HepG2 (cell line): ENCODE measurements around the gene PITHD1. TPM values are rescaled to one million over a fixed set of nuclear protein-coding genes. Genes with fewer than 3 reads are reported as not detected.
A peak's percentile ranks its signal among the peaks of the same experiment; 100 is the strongest.

Experiments
- HIVEP1 ChIP-seq: sonication (generic); formaldehyde crosslinking; IDR thresholded peaks from 2 replicates; pipeline ENCODE4 v1.4.0; 2020; ENCODE audit warnings: mild to moderate bottlenecking, missing genetic modification reagents
- KAT7 ChIP-seq: IDR thresholded peaks from 2 replicates; pipeline ENCODE4 v1.6.1; 2018; ENCODE audit warnings: borderline replicate concordance, missing compliant biosample characterization
- PLRG1 ChIP-seq: fragments of 450-650 bp; conservative IDR thresholded peaks from 2 replicates; pipeline ENCODE4 v1.6.1; 2016
- POLR2G ChIP-seq: fragments of 200-400 bp; formaldehyde crosslinking; IDR thresholded peaks from 2 replicates; pipeline ENCODE4 v1.6.1; 2018; ENCODE audit warnings: mild to moderate bottlenecking, low read depth, low read length, moderate library complexity
- RARG ChIP-seq: sonication (generic); formaldehyde crosslinking; IDR thresholded peaks from 2 replicates; pipeline ENCODE4 v1.4.0; 2020; ENCODE audit warnings: low read depth, mild to moderate bottlenecking, missing genetic modification reagents
- SAP130 ChIP-seq: IDR thresholded peaks from 2 replicates; pipeline ENCODE4 v1.6.1; 2016; ENCODE audit warnings: low read depth
- SMAD9 ChIP-seq: sonication (generic); formaldehyde crosslinking; IDR thresholded peaks from 2 replicates; pipeline ENCODE4 v1.5.1; 2020; ENCODE audit warnings: mild to moderate bottlenecking, missing genetic modification reagents
- SNAPC2 ChIP-seq: sonication (generic); formaldehyde crosslinking; IDR thresholded peaks from 2 replicates; pipeline ENCODE4 v1.8.1; 2022; ENCODE audit warnings: mild to moderate bottlenecking, missing genetic modification reagents
- SRY ChIP-seq: sonication (generic); formaldehyde crosslinking; IDR thresholded peaks from 2 replicates; pipeline ENCODE4 v1.8.0; 2022; ENCODE audit warnings: mild to moderate bottlenecking, missing genetic modification reagents
- STAT5B ChIP-seq: sonication (generic); formaldehyde crosslinking; IDR thresholded peaks from 2 replicates; pipeline ENCODE4 v1.4.0; 2020; ENCODE audit warnings: missing genetic modification reagents
- ZNF589 ChIP-seq: sonication (generic); formaldehyde crosslinking; conservative IDR thresholded peaks from 2 replicates; pipeline ENCODE4 v1.8.0; 2022; ENCODE audit warnings: mild to moderate bottlenecking, moderate library complexity, missing genetic modification reagents
- polyA plus RNA-seq, 8 experiments: library from polyadenylated mRNA; depleted of rRNA in 3 of 8; stranded (reverse) in 7 of 8; unstranded in 1 of 8; fragments of >200 nt; fragmentation: Illumina TruSeq in 4 of 8; extraction: Trizol in 4 of 8; gene quantifications; 2 replicates each; pipeline versions ENCODE4 v1.2.1 to v1.2.3, GENCODE V29; 2011 to 2016; ENCODE audit warnings: low read depth in 4 of 8, missing spikeins in 1 of 8, mixed read lengths in 1 of 8; ENCODE audit not compliant: insufficient read depth in 1 of 8
- total RNA-seq, 5 experiments: library from RNA; depleted of rRNA; stranded (reverse); fragments of >200 nt; fragmentation: Illumina TruSeq; extraction: Trizol; gene quantifications; 2 replicates each; pipeline ENCODE4 v1.2.3, GENCODE V29; 2016; ENCODE audit warnings: low read depth in 1 of 5
- TF ChIP-seq, protein P1 (sequence below): sonication (generic); formaldehyde crosslinking; IDR thresholded peaks from 2 replicates; pipeline ENCODE4 v1.4.0; 2020; ENCODE audit warnings: mild to moderate bottlenecking, missing genetic modification reagents
- TF ChIP-seq, protein P2 (sequence below): sonication (generic); formaldehyde crosslinking; IDR thresholded peaks from 2 replicates; pipeline ENCODE4 v1.4.0; 2020; ENCODE audit warnings: mild to moderate bottlenecking, missing genetic modification reagents
- TF ChIP-seq, protein P3 (sequence below): sonication (generic); formaldehyde crosslinking; conservative IDR thresholded peaks from 2 replicates; pipeline ENCODE4 v1.8.1; 2023; ENCODE audit warnings: missing genetic modification reagents
- TF ChIP-seq, protein P4 (sequence below): sonication (generic); formaldehyde crosslinking; IDR thresholded peaks from 2 replicates; pipeline ENCODE4 v1.8.0; 2022; ENCODE audit warnings: mild to moderate bottlenecking, missing genetic modification reagents, moderate library complexity

Gene PITHD1
- total and polyA plus RNA-seq, 2 of the 13 experiments (the other 11 are each of a cell fraction or from before 2014, with no cell fraction given), result 28.0 to 37.3 TPM

DNA sequence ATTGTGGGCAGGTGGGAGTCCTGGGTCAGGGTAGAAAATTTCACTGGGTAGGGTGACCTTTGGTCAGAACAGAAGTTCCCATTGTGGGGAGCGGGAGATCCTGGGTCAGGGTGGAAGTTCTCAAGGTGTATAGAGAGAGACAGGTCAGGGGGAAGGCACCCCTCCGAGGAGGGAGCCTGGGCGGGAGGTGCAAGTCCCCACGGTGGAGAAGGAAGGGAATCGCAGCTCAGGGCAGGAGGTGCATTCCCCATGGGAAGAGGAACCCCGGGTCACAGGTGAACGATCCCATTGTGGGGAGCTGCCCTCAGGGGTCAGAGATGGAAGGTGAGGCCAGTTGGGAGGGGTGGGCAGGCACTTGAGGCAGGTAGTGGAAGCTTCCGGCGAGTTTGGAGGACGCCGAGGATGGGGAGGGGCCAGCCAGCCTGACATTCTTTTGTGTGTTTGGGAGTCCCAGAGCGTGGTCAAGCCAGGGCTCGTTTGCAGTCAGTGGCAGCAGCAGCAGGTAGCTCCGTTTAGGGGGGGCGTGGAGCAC, 13.4 kb downstream of the PITHD1 start (continued):
- TF ChIP-seq, protein P1, sequence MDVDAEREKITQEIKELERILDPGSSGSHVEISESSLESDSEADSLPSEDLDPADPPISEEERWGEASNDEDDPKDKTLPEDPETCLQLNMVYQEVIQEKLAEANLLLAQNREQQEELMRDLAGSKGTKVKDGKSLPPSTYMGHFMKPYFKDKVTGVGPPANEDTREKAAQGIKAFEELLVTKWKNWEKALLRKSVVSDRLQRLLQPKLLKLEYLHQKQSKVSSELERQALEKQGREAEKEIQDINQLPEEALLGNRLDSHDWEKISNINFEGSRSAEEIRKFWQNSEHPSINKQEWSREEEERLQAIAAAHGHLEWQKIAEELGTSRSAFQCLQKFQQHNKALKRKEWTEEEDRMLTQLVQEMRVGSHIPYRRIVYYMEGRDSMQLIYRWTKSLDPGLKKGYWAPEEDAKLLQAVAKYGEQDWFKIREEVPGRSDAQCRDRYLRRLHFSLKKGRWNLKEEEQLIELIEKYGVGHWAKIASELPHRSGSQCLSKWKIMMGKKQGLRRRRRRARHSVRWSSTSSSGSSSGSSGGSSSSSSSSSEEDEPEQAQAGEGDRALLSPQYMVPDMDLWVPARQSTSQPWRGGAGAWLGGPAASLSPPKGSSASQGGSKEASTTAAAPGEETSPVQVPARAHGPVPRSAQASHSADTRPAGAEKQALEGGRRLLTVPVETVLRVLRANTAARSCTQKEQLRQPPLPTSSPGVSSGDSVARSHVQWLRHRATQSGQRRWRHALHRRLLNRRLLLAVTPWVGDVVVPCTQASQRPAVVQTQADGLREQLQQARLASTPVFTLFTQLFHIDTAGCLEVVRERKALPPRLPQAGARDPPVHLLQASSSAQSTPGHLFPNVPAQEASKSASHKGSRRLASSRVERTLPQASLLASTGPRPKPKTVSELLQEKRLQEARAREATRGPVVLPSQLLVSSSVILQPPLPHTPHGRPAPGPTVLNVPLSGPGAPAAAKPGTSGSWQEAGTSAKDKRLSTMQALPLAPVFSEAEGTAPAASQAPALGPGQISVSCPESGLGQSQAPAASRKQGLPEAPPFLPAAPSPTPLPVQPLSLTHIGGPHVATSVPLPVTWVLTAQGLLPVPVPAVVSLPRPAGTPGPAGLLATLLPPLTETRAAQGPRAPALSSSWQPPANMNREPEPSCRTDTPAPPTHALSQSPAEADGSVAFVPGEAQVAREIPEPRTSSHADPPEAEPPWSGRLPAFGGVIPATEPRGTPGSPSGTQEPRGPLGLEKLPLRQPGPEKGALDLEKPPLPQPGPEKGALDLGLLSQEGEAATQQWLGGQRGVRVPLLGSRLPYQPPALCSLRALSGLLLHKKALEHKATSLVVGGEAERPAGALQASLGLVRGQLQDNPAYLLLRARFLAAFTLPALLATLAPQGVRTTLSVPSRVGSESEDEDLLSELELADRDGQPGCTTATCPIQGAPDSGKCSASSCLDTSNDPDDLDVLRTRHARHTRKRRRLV (CRISPR knock-in tag), result no peak
- TF ChIP-seq, protein P2, sequence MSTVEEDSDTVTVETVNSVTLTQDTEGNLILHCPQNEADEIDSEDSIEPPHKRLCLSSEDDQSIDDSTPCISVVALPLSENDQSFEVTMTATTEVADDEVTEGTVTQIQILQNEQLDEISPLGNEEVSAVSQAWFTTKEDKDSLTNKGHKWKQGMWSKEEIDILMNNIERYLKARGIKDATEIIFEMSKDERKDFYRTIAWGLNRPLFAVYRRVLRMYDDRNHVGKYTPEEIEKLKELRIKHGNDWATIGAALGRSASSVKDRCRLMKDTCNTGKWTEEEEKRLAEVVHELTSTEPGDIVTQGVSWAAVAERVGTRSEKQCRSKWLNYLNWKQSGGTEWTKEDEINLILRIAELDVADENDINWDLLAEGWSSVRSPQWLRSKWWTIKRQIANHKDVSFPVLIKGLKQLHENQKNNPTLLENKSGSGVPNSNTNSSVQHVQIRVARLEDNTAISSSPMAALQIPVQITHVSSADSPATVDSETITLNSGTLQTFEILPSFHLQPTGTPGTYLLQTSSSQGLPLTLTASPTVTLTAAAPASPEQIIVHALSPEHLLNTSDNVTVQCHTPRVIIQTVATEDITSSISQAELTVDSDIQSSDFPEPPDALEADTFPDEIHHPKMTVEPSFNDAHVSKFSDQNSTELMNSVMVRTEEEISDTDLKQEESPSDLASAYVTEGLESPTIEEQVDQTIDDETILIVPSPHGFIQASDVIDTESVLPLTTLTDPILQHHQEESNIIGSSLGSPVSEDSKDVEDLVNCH (CRISPR knock-in tag), result no peak
- no peak for TF ChIP-seq SMAD9
- TF ChIP-seq PLRG1, result no peak
- no peak for TF ChIP-seq RARG (CRISPR knock-in tag)
- no peak for TF ChIP-seq SRY (CRISPR knock-in tag)
- TF ChIP-seq HIVEP1 (CRISPR knock-in tag), result peak; percentile 46; the same call in 1 of the 2 replicates
- peak; percentile 52; the same call in 1 of the 2 replicates for TF ChIP-seq SAP130 (CRISPR knock-in tag)
- TF ChIP-seq, protein P3, sequence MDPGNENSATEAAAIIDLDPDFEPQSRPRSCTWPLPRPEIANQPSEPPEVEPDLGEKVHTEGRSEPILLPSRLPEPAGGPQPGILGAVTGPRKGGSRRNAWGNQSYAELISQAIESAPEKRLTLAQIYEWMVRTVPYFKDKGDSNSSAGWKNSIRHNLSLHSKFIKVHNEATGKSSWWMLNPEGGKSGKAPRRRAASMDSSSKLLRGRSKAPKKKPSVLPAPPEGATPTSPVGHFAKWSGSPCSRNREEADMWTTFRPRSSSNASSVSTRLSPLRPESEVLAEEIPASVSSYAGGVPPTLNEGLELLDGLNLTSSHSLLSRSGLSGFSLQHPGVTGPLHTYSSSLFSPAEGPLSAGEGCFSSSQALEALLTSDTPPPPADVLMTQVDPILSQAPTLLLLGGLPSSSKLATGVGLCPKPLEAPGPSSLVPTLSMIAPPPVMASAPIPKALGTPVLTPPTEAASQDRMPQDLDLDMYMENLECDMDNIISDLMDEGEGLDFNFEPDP (CRISPR knock-in tag), result no peak
- TF ChIP-seq ZNF589 (CRISPR knock-in tag), result no peak
- TF ChIP-seq SNAPC2 (CRISPR knock-in tag), result 0 out of 2 replicates have a peak, but pooled peaks have one; percentile 11
- TF ChIP-seq, protein P4, sequence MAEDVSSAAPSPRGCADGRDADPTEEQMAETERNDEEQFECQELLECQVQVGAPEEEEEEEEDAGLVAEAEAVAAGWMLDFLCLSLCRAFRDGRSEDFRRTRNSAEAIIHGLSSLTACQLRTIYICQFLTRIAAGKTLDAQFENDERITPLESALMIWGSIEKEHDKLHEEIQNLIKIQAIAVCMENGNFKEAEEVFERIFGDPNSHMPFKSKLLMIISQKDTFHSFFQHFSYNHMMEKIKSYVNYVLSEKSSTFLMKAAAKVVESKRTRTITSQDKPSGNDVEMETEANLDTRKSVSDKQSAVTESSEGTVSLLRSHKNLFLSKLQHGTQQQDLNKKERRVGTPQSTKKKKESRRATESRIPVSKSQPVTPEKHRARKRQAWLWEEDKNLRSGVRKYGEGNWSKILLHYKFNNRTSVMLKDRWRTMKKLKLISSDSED, result no peak
- no peak for TF ChIP-seq STAT5B (CRISPR knock-in tag)
- TF ChIP-seq KAT7, result no peak
- TF ChIP-seq POLR2G, result peak; percentile 37
